Fibroblast of peridontal ligament (primary cell): ENCODE results near the gene TCF12.
"Not testable (repeated sequence)": the region's sequence is repeated elsewhere in the genome, so short reads cannot be mapped to it uniquely, and the experiment has no call there.

ENCODE experiments used
- DNase-seq: peaks from one replicate; pipeline ENCODE4 v3.0.0-alpha.2; 2010; ENCODE audit errors: extremely low read depth

The TCF12 gene

GRCh38 chr15:56915888-56916287 is 2.6 kb upstream of the TCF12 start:
- no peak for DNase-seq

DNA sequence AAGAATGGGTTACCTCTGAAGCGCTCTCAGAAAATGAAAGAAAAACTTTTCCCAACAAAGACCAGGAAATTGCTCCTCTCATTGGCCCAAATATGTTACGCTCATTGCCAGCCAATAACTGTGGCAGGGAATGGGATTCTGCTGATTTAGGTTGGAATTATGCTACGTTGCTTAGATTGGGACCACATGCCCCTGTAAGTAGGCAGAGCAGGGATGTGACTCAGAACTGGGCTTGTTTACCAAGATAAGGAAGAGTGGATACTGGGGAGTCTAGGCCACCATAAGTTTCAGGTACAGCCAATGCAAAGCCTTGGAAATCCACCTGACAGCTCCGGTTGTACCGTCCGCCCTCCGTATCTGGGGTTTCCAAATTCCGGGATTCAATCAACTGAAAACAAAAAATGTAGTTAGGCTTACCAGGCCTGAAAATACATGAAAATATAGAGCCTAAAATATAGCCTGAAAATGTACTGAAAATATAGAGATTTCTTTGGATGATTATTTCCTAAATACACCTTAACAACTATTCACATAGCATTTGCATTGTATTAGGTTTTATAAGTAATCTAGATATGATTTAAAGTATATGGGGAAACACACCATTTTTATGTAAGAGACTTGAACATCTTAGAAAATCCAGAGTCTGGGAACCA is 1.5 kb upstream of the TCF12 start:
- DNase-seq: no peak

- peak; percentile 26 for DNase-seq
These were observed 795 bp upstream of the TCF12 start for GRCh38 chr15:56917652-56918045.

DNA sequence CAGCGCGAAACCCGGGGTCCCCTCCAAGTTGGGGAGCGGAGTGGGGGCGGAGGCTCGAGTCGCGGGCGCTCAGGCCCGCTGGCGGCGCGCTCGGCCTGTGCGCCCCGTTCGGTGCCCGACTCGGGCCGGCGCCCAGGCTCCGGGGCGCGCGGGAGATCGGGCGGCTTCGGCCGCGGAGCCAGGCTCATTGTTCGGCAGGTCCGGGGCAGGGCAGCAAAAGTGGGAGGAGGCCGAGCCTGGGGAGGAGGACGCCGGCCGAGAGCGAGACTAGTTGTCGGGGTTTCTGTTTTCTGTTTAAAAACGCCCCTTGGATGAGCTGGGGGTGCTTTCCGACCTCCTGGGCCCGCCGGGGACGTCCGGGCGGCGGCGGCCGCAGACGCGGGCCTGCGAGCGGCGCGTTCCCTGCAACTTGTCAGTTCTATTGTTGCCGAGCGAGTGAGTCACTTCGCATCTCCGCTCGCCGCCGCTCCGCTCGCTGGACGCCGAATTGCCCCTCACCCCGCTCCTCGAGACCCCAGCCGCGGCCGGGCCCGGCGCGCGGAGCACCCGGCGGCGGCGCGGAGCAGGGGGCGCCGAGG is 676 bp downstream of the TCF12 start:
- DNase-seq: peak; percentile 52

DNA sequence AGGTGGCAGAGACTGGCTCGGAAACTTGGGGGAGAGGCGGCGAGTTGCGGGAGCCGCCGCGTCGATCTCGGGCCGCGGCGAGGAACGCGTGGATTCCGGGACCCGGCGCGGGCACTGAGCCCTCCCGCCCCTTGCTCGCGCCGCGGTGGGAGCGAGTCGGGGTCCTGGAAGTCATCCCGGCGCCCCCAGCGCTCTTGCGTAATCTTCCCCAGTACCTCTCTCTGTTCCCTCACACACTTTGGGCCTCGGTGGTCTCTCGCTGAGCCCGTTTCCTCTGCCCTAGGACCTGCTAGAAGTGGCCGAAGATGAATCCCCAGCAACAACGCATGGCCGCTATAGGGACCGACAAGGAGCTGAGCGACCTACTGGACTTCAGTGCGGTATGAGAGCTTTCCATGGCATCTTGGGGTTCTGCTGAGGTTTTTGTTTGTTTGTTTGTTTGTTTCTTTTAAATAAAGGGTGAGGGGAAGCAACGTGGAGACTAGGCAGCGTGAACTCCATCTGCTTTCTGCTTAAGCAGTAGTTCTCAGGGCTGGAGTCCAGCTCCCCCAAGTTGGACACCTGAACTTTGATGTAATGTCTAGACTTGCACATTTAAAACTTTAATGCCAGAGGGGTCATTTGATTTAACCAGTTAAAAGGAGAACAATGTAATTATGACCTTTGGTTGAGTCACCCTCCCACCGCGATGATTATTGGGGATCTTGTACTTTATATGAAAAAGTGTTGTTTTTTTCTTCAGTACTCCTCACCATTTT is 1.3 kb downstream of the TCF12 start:
- peak; percentile 31 for DNase-seq

- DNase-seq: no peak
These were observed 1.9 kb downstream of the TCF12 start for GRCh38 chr15:56920367-56920627.

DNA sequence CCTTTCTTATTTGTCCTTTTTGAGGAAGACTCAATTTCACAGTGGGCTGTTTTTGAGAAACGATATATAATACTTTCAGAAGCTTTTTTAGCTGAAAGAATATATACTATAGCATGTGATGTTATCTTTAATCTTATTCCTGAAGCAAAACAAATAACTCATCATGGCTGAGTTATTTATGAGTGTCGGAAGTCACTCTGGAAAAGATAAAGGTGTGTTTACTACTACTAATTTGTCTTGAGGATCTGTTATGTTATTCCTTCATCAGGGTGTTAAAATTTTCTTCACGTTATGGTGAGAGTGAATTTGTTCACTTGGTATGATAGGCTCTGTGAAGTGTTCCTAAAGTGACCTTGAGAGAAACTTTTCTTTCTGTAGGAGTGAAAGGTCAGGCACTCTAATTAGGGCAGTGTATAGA is 4.7 kb downstream of the TCF12 start:
- DNase-seq: no peak

DNA sequence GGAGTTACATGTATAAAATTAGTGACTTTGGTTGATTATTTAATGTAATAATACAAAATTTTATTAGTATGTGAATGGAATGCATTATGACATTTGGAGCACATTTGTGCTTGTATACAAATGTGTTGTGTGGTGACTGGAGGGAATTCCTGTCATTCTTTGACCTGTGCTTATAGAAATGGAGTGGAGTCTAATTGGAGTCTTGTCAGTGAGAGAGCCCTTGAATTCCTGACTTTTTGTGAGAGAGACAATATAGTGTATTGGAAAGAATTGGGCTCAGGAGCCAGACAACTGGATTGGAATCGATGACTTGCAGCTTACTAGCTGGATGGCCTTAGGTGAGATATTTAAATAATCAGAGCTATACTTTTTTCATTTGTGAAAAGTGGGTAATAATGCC is 9.4 kb downstream of the TCF12 start:
- no peak for DNase-seq

- peak; percentile 46 for DNase-seq
These were observed 11.0 kb downstream of the TCF12 start for GRCh38 chr15:56929399-56929798.

DNA sequence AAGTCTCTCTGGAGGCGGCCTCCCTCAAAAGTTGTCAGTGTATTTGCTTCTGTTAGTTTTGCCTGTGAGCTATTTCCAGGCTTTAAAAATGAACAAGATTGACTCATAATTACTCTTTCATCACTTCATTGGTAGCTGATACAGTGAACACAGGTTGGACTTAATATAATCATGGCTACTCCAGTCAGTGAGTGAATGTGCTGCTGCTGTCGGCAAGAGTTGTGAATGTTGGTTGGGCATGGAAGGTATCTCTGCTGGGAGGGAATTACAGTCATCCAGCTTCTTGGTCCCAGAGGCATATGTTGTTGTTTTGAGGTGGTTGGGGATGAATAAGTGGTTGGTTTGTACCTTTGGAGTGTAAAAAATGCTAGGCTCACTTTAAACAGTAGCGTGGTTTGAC is 11.5 kb downstream of the TCF12 start:
- no peak for DNase-seq

- DNase-seq: peak; percentile 40
These were observed 12.3 kb downstream of the TCF12 start for GRCh38 chr15:56930669-56931313.

DNA sequence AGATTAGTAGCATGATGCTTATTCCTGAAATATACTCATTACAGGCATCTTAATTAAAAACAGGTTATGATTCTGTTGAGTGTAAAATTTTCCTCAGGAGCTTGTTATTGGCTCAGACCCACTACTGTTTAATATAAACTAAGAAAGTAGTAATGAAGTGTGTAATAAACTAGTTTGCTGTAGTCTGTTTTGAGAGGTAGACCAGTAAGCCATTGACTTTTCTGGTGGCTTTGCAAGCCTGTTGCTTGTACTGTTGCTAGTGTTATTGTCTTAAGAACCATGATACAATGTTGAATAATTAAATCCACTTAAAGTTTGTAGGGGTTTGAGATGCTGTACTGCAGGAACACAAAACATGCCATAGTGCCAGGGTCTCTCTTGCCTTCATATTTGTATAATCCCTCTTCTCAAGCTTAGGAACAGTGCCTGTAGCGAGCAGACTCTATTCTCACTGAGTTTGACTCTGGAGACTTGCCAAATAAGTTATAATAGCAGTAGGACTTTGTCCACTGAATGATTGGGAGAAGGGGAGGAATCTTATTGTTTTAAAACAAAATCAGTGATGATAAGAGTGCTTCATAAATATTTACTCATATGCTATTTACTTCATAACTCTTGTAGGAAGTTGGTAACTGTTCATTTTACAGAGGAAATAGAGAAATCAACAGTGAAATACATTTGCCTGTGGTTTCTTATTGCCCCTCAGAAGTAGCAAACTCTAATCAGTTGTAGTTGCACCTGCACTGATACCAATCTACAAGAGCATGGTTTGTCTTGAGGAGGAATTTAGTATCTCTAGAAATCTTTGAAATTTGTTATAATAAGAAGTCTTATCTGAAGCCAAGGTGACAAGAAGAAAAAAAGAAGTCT is 13.4 kb downstream of the TCF12 start:
- DNase-seq: no peak

GRCh38 chr15:56932509-56932868 is 14.0 kb downstream of the TCF12 start:
- not testable (repeated sequence) for DNase-seq

DNA sequence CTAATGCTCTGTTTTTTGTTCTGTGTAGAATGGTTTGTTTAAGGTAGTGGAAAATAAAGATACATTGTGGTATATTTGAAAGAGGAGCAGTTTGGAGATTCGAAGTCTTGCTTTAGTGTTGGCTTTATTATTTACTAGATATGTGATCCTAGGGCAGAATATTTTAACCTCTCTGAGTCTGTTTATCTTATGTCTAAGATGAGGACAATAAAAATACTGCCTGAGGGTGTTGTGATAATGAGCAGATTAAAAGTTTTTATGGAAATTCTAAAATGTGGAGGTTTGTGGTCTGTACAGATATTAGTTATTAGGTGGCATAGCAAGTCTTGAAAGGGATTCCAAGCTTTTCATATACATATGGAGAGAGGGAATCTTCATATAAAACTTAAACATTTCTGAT is 15.0 kb downstream of the TCF12 start:
- DNase-seq: no peak

DNA sequence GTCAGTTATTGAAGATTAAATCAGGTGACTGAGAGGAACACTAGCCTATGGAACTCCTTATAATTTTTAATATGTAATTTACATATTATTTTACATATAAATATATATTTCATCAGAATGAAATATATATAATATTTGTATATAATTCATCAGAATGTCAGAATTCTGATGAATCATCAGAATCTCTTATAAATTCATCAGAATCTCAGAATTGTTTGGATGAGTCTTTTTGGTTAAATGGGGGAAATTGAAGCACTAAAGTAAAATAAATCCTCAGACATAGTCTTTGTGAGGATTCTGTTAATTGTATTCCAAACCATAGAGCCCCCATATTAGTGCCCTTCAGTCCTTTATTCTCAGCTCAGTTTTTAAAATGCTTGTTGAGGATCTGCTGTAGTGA is 15.4 kb downstream of the TCF12 start:
- no peak for DNase-seq

- DNase-seq: no peak
These were observed 15.8 kb downstream of the TCF12 start for GRCh38 chr15:56934269-56934668.

- no peak for DNase-seq
These were observed 18.5 kb downstream of the TCF12 start for GRCh38 chr15:56936929-56937328.

DNA sequence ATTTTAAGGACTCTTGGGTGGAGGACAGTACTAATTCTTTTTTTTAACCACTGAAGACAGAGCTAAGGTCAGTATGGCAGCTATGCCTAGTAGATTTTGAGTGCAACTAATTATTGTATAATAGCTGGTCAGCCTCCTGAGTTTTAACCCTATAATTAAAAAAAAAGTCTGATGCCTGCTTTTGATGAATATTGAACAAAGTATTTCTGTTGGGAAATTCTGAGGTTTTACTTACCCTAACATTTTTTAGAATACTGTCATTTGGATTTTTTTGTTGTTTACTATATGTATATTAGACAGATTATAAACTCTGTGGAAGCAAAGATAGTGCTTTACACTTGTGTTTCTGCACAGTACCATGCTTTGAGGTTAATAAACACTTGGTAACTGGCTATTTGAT is 20.8 kb downstream of the TCF12 start:
- DNase-seq: peak; percentile 40

GRCh38 chr15:56940388-56940787 is 21.9 kb downstream of the TCF12 start:
- no peak for DNase-seq

GRCh38 chr15:56942118-56942517 is 23.7 kb downstream of the TCF12 start:
- no peak for DNase-seq

- peak; percentile 63 for DNase-seq
These were observed 25.0 kb downstream of the TCF12 start for GRCh38 chr15:56943403-56943802.

DNA sequence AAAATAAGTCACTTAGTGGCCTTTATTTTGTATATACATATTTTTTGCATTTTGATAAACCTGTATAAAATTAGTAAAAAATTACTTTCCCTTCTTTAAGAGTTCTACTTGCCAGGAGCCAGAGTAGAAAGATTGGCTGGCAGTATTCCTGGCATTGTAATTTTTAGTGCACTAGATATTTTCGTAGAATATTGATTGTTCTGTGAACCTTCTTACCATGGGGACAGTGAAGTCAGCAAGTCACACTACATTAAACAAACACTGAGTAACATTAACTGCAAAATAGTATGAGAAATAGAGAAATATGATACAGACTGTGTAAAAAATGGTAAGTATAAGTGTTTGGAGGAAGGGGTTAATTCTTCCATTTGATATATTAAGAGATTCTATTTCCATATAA is 26.0 kb downstream of the TCF12 start:
- no peak for DNase-seq
